ENCODE results near the gene KDSR. TPM values are rescaled to one million over a fixed set of nuclear protein-coding genes. Genes with fewer than 3 reads are reported as not detected.

Gene KDSR
- total and polyA plus RNA-seq, 2 donors (not counting 1 experiment from before 2014, with no cell fraction given): 43.3 to 54.1 TPM

DNA sequence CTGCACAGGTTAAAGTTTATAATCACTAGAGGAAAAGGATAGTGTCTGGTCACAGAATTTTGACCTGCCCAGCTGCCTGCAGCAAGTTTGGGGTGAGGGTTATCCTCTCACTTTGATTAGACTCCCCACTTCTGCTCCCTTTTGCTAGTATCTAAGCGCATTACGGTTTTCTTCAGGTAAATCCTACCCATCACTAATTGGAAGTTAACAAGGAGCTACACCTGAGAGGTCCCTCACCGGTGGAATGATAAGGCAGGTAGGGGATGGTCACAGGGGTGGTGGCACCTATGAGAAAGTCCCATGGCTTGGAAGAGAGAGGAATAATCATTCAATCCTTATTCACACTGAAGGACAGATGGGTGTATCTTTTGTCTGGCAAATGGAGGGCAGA, 55.0 kb downstream of the KDSR start:
- H3K27me3 ChIP-seq (ENCODE audit: control insufficient read depth, insufficient read depth, low read length): no peaks in the 10 kb centered on the region
- no peaks in the 10 kb centered on the region for H3K4me1 ChIP-seq (ENCODE audit: control insufficient read depth, extremely low read depth, insufficient read depth, low read length)
- H4K20me1 ChIP-seq (ENCODE audit: control insufficient read depth, extremely low read depth, insufficient read depth, low read length): no peaks in the 10 kb centered on the region
- no peak overlapping the region for H3K4me2 ChIP-seq (ENCODE audit: extremely low read depth, insufficient read depth, low read length)
- H2AFZ ChIP-seq (ENCODE audit: low read length): no peak overlapping the region
- TF ChIP-seq EZH2 (IDR thresholded peaks at IDR 0.05; ENCODE audit: low read length, missing control alignments): no peak
- TF ChIP-seq, protein P1, sequence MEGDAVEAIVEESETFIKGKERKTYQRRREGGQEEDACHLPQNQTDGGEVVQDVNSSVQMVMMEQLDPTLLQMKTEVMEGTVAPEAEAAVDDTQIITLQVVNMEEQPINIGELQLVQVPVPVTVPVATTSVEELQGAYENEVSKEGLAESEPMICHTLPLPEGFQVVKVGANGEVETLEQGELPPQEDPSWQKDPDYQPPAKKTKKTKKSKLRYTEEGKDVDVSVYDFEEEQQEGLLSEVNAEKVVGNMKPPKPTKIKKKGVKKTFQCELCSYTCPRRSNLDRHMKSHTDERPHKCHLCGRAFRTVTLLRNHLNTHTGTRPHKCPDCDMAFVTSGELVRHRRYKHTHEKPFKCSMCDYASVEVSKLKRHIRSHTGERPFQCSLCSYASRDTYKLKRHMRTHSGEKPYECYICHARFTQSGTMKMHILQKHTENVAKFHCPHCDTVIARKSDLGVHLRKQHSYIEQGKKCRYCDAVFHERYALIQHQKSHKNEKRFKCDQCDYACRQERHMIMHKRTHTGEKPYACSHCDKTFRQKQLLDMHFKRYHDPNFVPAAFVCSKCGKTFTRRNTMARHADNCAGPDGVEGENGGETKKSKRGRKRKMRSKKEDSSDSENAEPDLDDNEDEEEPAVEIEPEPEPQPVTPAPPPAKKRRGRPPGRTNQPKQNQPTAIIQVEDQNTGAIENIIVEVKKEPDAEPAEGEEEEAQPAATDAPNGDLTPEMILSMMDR (conservative IDR thresholded peaks at IDR 0.05 in 1 of 2, IDR thresholded peaks at IDR 0.05 in 1 of 2; ENCODE audit: low read depth in 1 of 2, low read length in 2 of 2): no peak
- no peak overlapping the region for H3K4me3 ChIP-seq (replicated peaks in 1 of 4; ENCODE audit: control extremely low read depth in 1 of 4, insufficient read depth in 1 of 4, low read depth in 3 of 4, low read length in 4 of 4)
- H3K27ac ChIP-seq (ENCODE audit: insufficient read depth, low read length): no peak overlapping the region
- no peaks in the 10 kb centered on the region for H3K36me3 ChIP-seq (ENCODE audit: control insufficient read depth, insufficient read depth, low read length)
- H3K79me2 ChIP-seq (ENCODE audit: control insufficient read depth, insufficient read depth, low read length): no peaks in the 10 kb centered on the region
- no peaks in the 10 kb centered on the region for H3K9me3 ChIP-seq (ENCODE audit: control insufficient read depth, insufficient read depth, low read depth, low read length)
- no peak overlapping the region for H3K9ac ChIP-seq (ENCODE audit: insufficient read depth, low read length)
- DNase-seq (ENCODE audit: low read depth in 2 of 2): no peak

DNA sequence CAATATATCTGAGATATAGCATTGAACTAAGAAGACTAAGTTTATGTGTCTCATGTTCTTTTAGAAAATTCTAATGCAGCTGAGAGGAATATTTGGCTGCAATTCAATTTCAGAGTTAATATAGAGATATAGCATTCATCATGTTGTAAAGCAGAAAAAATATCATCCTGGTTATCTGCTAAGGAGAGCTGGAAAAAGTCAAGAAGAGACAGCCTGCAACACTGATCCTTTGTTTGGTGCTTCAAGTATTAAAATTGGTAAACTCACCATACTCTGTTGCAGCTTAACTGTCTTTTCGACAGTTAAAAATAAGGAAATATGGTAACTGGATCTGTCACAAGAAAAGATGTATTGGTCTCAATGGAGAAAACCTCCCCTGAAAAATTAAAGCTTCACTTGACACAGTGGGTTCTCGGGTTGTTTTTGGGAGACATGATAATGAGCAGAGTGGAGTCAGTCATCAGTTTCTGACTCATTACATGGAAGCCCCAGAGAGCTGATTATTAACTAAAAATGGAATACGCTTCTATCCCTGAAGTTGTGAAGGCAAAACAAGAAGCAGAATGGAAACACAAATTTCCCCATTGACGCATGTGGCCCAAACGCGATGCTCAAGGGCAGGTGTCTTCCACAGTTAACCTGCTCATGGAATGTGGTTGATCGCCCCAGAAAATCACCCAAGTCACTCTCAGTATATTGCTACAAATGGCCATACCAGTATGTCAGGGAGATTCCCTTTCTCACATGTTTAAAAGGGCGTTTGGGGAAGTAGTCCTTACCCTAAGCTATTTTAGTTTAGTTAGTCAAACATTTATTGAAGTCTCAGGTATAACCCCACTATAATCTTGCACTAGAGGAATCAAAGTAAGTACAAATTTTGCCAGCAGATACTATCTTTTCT, 55.6 kb downstream of the KDSR start:
- Histone ChIP-seq H3K9me3 (ENCODE audit: control insufficient read depth, insufficient read depth, low read depth, low read length) (no peaks in the 10 kb centered on the region), H2AFZ (ENCODE audit: low read length) (no peak overlapping the region), H3K4me3 (replicated peaks in 1 of 4; ENCODE audit: control extremely low read depth in 1 of 4, insufficient read depth in 1 of 4, low read depth in 3 of 4, low read length in 4 of 4) (no peak overlapping the region), H3K79me2 (ENCODE audit: control insufficient read depth, insufficient read depth, low read length) (no peaks in the 10 kb centered on the region), H3K36me3 (ENCODE audit: control insufficient read depth, insufficient read depth, low read length) (no peaks in the 10 kb centered on the region), H4K20me1 (ENCODE audit: control insufficient read depth, extremely low read depth, insufficient read depth, low read length) (no peaks in the 10 kb centered on the region), H3K4me2 (ENCODE audit: extremely low read depth, insufficient read depth, low read length) (no peak overlapping the region), H3K27ac (ENCODE audit: insufficient read depth, low read length) (no peak overlapping the region), H3K9ac (ENCODE audit: insufficient read depth, low read length) (no peak overlapping the region), H3K4me1 (ENCODE audit: control insufficient read depth, extremely low read depth, insufficient read depth, low read length) (no peaks in the 10 kb centered on the region), H3K27me3 (ENCODE audit: control insufficient read depth, insufficient read depth, low read length) (no peaks in the 10 kb centered on the region)
- TF ChIP-seq, protein P1 (conservative IDR thresholded peaks at IDR 0.05 in 1 of 2, IDR thresholded peaks at IDR 0.05 in 1 of 2; ENCODE audit: low read depth in 1 of 2, low read length in 2 of 2): no peak
- no peak for DNase-seq (ENCODE audit: low read depth in 2 of 2)

GRCh38 chr18:63309422-63309821, 57.6 kb downstream of the KDSR start:
- Histone ChIP-seq H3K79me2 (ENCODE audit: control insufficient read depth, insufficient read depth, low read length) (no peaks in the 10 kb centered on the region), H4K20me1 (ENCODE audit: control insufficient read depth, extremely low read depth, insufficient read depth, low read length) (no peaks in the 10 kb centered on the region), H3K4me1 (ENCODE audit: control insufficient read depth, extremely low read depth, insufficient read depth, low read length) (no peaks in the 10 kb centered on the region), H3K4me2 (ENCODE audit: extremely low read depth, insufficient read depth, low read length) (no peak overlapping the region), H3K9me3 (ENCODE audit: control insufficient read depth, insufficient read depth, low read depth, low read length) (no peaks in the 10 kb centered on the region), H3K27ac (ENCODE audit: insufficient read depth, low read length) (no peak overlapping the region), H3K4me3 (replicated peaks in 1 of 4; ENCODE audit: control extremely low read depth in 1 of 4, insufficient read depth in 1 of 4, low read depth in 3 of 4, low read length in 4 of 4) (no peak overlapping the region), H3K27me3 (ENCODE audit: control insufficient read depth, insufficient read depth, low read length) (no peaks in the 10 kb centered on the region), H2AFZ (ENCODE audit: low read length) (no peak overlapping the region), H3K36me3 (ENCODE audit: control insufficient read depth, insufficient read depth, low read length) (no peaks in the 10 kb centered on the region), H3K9ac (ENCODE audit: insufficient read depth, low read length) (no peak overlapping the region)
- DNase-seq (ENCODE audit: low read depth in 2 of 2): no peak
- no peak for TF ChIP-seq EZH2 (IDR thresholded peaks at IDR 0.05; ENCODE audit: low read length, missing control alignments)
- TF ChIP-seq, protein P1 (conservative IDR thresholded peaks at IDR 0.05 in 1 of 2, IDR thresholded peaks at IDR 0.05 in 1 of 2; ENCODE audit: low read depth in 1 of 2, low read length in 2 of 2): no peak

All from fibroblast of lung (primary cell).